Measurements from ENCODE around the gene AUP1. TPM values are rescaled to one million over a fixed set of nuclear protein-coding genes. Genes with fewer than 3 reads are reported as not detected.
A peak's percentile ranks its signal among the peaks of the same experiment; 100 is the strongest.

AUP1 gene
- total and polyA plus RNA-seq, 9 of the 15 experiments (the other 6 are each of a cell fraction or from before 2014, with no cell fraction given) = 70.7 to 245 (median 165) TPM

- DNase-seq (ENCODE audit: extremely low read depth in 1 of 4, low spot score in 3 of 4) (peak; percentile 90 to 96 (median 91)), ATAC-seq (peak; percentile 95), FAIRE-seq (peak; percentile 95)
- H3K9me3 ChIP-seq (replicated peaks; ENCODE audit: control insufficient read depth, insufficient read depth, low read depth, low read length) = no peaks in the 10 kb centered on the region
- POLR2A ChIA-PET = interaction anchor here (0.6 to 3.9 kb wide), 13 partner anchors 11 to 107 kb away, joined by 3 to 28 read pairs (median 5); partner anchors contain the start of genes AUP1, HTRA2, INO80B and MOGS
- peak within 1 kb of the TSS; percentile 99 for H3K4me2 ChIP-seq (ENCODE audit: insufficient read depth, low read length)
- peaks cover 8 to 23% of the 10 kb centered on the region in 2 experiments; a peak in 4 of 5 replicates for H3K4me1 ChIP-seq (replicated peaks in 1 of 2; ENCODE audit: control insufficient read depth in 2 of 2, insufficient read depth in 2 of 2, low read length in 2 of 2)
- WGBS (ENCODE audit: insufficient coverage, low coverage, missing lambda C conversion rate) = under 1% methylated on average over 38 of the region's 50 CpGs
- CTCF ChIA-PET (ENCODE audit: low intra/inter-chr PET ratio) = interaction anchor here (0.6 to 2.0 kb wide), 5 partner anchors 28 to 105 kb away, joined by 3 to 12 read pairs (median 4); partner anchors contain the start of gene INO80B
- peaks cover 26% of the 10 kb centered on the region for H3K36me3 ChIP-seq (ENCODE audit: control insufficient read depth, insufficient read depth, low read length)
- H3K27ac ChIP-seq (ENCODE audit: extremely low read depth, low read depth, low read length) = peak within 1 kb of the TSS; percentile 92
- H2AFZ ChIP-seq (ENCODE audit: low read depth, low read length) = peak within 1 kb of the TSS; percentile 100
- no peaks in the 10 kb centered on the region; the same call in 1 of the 2 replicates for H4K20me1 ChIP-seq (replicated peaks; ENCODE audit: control insufficient read depth, insufficient read depth, low read length)
- intact Hi-C loops (cut with micrococcal nuclease) = loop anchor here (1.0 to 2.0 kb wide), 5 partner anchors 20 to 104 kb away; partner anchors contain the start of genes AUP1, HTRA2 and INO80B
- TSS peak; percentile 94 for BruUV-seq (replicated peaks)
- peak within 1 kb of the TSS; percentile 86 for H3K4me3 ChIP-seq
- H3K9me1 ChIP-seq (ENCODE audit: control insufficient read depth, insufficient read depth, low read length) = no peaks in the 10 kb centered on the region
- no peaks in the 10 kb centered on the region for H3K27me3 ChIP-seq (ENCODE audit: control insufficient read depth in 2 of 2, insufficient read depth in 2 of 2, low read length in 2 of 2)
- peaks cover 32% of the 10 kb centered on the region for H3K79me2 ChIP-seq (ENCODE audit: control insufficient read depth, insufficient read depth, low read length)
- H3K9ac ChIP-seq (ENCODE audit: insufficient read depth in 1 of 2, low read depth in 2 of 2, low read length in 2 of 2) = peak within 1 kb of the TSS; percentile 83 to 93
- in situ Hi-C loops (cut with MboI) = no loop called here
- TF ChIP-seq ZBTB12 (CRISPR knock-in tag; IDR thresholded peaks at IDR 0.05) = 0 out of 2 replicates have a peak, but pooled peaks have one; percentile 3
- peak; percentile 55 for TF ChIP-seq CTCFL (IDR thresholded peaks at IDR 0.05; ENCODE audit: borderline replicate concordance, insufficient read depth, low read depth, low read length, poor library complexity, severe bottlenecking)
- TF ChIP-seq POLR2AphosphoS2 (IDR thresholded peaks at IDR 0.05; ENCODE audit: low read length) = peak; percentile 80; the same call in 1 of the 2 replicates
- no peak for TF ChIP-seq BACH1 (tag; IDR thresholded peaks at IDR 0.05)
- no peak for TF ChIP-seq ZFP36 (IDR thresholded peaks at IDR 0.05; ENCODE audit: low read depth, low read length, partially characterized antibody)
- TF ChIP-seq CC2D1A (IDR thresholded peaks at IDR 0.05) = no peak; the same call in 1 of the 2 replicates
- TF ChIP-seq MTA2 (IDR thresholded peaks at IDR 0.05; ENCODE audit: low read depth) = peak; percentile 76
- peak; percentile 66 for TF ChIP-seq NKRF (IDR thresholded peaks at IDR 0.05; ENCODE audit: borderline replicate concordance)
- no peak for TF ChIP-seq L3MBTL2 (IDR thresholded peaks at IDR 0.05)
- TF ChIP-seq LCOR (CRISPR knock-in tag; IDR thresholded peaks at IDR 0.05) = 0 out of 2 replicates have a peak, but pooled peaks have one; percentile 77
- TF ChIP-seq CREB3L1 (IDR thresholded peaks at IDR 0.05; ENCODE audit: borderline replicate concordance, low read depth) = peak; percentile 63
- 0 out of 4 replicates have a peak, but pooled peaks of 1 of the 2 experiments have one; percentile 17 for TF ChIP-seq NONO (IDR thresholded peaks at IDR 0.05; ENCODE audit: low read depth in 2 of 2, low read length in 1 of 2)
- no peak for TF ChIP-seq ZFP1 (CRISPR knock-in tag; IDR thresholded peaks at IDR 0.05)
Measured at GRCh38 chr2:74482801-74483674, 46.5 kb downstream of the AUP1 start, which contains the start of the genes CCDC142 and TTC31. Gene CCDC142 (minus strand): TSS chr2:74482998. CDS start chr2:74482837, 161 bp downstream. Gene TTC31 (plus strand): TSS chr2:74483081. CDS start chr2:74483096, 15 bp downstream.

All from K562 (cell line).